Stimulated activated naive B cell treated with anti-CD40 and anti-IgM and Interleukin-4, amounts not matched to agents 10 μg/mL and 1 μg/mL and 100 μg/mL, for 72 hours (primary cell): ENCODE measurements around the gene SLC39A11.

Source experiments
- ATAC-seq, 2 donors: fragments of 150-1000 bp; cut with Tn5 transposase; replicated peaks; 2 replicates each; pipeline ENCODE4 v1.10.0; 2021; ENCODE audit warnings: moderate library complexity in 1 of 2
- DNase-seq: peaks from one replicate; pipeline ENCODE4 v3.0.0; 2021
- H3K27ac Mint-ChIP-seq: one replicate; pipeline ENCODE4 v1.8.0; 2022; ENCODE audit warnings: mild to moderate bottlenecking, mixed read lengths
- H3K27me3 Mint-ChIP-seq, 2 donors: one replicate each; pipeline ENCODE4 v1.8.0; 2022; ENCODE audit warnings: mixed read lengths in 2 of 2
- H3K36me3 Mint-ChIP-seq, 2 donors: one replicate each; pipeline ENCODE4 v1.8.0; 2022; ENCODE audit warnings: mixed read lengths in 2 of 2, mild to moderate bottlenecking in 1 of 2
- H3K4me1 Mint-ChIP-seq, 2 donors: one replicate each; pipeline ENCODE4 v1.8.0; 2022; ENCODE audit warnings: mixed read lengths in 2 of 2, mild to moderate bottlenecking in 1 of 2
- H3K4me3 Mint-ChIP-seq, 2 donors: one replicate each; pipeline ENCODE4 v1.8.0; 2022; ENCODE audit warnings: mild to moderate bottlenecking in 2 of 2, mixed read lengths in 2 of 2, moderate library complexity in 1 of 2
- H3K9me3 Mint-ChIP-seq, 2 donors: one replicate each; pipeline ENCODE4 v1.8.0; 2022; ENCODE audit warnings: mixed read lengths in 2 of 2, mild to moderate bottlenecking in 1 of 2

SLC39A11 gene

DNA sequence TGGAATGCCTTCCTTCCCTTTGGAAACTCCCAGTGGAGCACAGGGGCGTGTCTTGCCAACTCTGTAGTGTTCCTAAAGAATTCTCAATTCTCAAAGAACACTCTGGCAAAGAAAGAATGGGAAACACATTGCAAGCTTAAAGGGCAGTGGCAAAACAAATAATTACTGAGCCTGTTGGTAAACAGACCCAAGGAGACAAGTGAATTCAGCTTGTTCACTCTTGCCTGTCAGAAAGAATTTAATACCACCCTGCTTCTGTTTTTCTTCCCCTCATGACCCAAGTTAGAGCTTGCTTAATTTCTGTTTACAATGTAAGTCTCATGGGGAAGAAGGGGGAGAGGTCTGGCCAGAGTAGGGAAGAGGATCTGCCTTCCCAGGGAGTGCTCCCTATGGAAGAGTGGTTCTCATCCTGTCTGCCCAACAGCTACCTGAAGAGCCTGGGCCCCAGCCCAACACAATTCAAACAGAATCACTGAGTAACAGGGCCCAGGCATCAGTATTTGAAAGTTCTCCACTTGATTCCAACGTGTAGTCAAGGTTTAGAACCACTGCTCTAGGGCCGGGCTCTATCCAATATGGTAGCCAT lies 386.0 kb downstream of the SLC39A11 start:
- DNase-seq = no peak
- peaks cover 38 to 39% of the 10 kb centered on the region in 2 donors for H3K36me3 Mint-ChIP-seq
- H3K9me3 Mint-ChIP-seq = peaks cover 12 to 14% of the 10 kb centered on the region in 2 donors
- no peak overlapping the region for H3K27ac Mint-ChIP-seq
- ATAC-seq = no peak
- H3K27me3 Mint-ChIP-seq = no peaks in the 10 kb centered on the region
- peaks cover 3 to 10% of the 10 kb centered on the region in 2 donors for H3K4me1 Mint-ChIP-seq
- no peak overlapping the region for H3K4me3 Mint-ChIP-seq

GRCh38 chr17:72705905-72706395 lies 386.5 kb downstream of the SLC39A11 start:
- H3K9me3 Mint-ChIP-seq = peaks cover 12 to 13% of the 10 kb centered on the region in 2 donors
- no peak for DNase-seq
- no peak for ATAC-seq
- no peak overlapping the region for H3K4me3 Mint-ChIP-seq
- H3K4me1 Mint-ChIP-seq = peaks cover 3 to 7% of the 10 kb centered on the region in 2 donors
- H3K27me3 Mint-ChIP-seq = no peaks in the 10 kb centered on the region
- no peak overlapping the region for H3K27ac Mint-ChIP-seq
- peaks cover 37% of the 10 kb centered on the region in 2 donors for H3K36me3 Mint-ChIP-seq

DNA sequence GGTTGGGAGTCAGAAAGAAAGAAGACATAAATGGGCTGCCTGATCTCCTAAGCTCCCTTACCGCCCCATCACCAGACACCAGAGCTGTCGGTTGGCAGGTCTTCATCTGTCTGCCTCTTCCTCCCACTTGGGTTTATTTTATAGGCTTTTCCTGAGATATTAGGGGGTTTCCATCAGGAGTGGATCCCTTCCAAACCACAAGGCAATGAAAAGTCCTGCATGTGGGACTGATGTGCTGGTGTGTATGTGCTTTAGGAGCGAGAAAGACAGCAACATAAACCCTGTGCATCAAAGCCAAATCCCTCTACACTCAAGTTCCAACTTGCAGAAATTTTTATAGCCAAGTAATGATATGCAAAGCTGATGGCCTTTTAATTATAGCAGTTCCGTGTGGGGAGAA lies 389.5 kb downstream of the SLC39A11 start:
- ATAC-seq (no peak), DNase-seq (no peak)
- Mint-ChIP-seq H3K9me3 (peaks cover 14 to 17% of the 10 kb centered on the region in 2 donors), H3K27me3 (no peaks in the 10 kb centered on the region), H3K36me3 (peaks cover 30 to 38% of the 10 kb centered on the region in 2 donors), H3K4me3 (no peak overlapping the region), H3K27ac (no peak overlapping the region), H3K4me1 (peaks cover 0 to 6% of the 10 kb centered on the region in 2 donors)

DNA sequence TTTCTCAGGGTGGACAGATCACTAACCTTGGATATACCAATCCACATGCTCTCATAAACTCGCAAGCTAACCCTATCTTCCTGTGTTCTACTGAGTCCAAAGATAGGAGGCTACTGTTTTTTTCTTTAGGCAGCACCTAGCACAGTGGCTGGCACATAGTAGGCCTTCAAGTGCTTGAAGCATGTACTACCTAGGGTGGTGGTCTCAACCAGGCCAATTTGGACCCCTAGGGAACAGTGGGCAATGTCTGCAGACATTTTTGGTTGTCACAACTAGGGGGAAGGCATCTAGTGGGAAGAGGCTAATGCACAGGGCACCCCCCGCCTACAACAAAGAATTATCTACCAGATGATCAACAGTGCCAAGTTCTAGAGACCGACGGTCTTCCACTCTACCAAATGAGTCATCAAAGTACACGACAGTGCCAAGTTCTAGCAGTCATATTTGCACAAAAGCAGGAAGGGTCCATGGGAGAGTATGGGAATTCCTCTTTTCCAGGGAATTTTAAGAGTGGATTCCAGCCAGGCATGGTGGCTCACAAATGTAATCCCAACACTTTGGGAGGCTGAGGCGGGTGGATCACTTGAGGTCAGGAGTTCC lies 390.3 kb downstream of the SLC39A11 start:
- peaks cover 14 to 17% of the 10 kb centered on the region in 2 donors for H3K9me3 Mint-ChIP-seq
- H3K27me3 Mint-ChIP-seq = no peaks in the 10 kb centered on the region
- DNase-seq (no peak), ATAC-seq (no peak)
- peaks cover 0 to 6% of the 10 kb centered on the region in 2 donors for H3K4me1 Mint-ChIP-seq
- H3K4me3 Mint-ChIP-seq = no peak overlapping the region
- no peak overlapping the region for H3K27ac Mint-ChIP-seq
- H3K36me3 Mint-ChIP-seq = peaks cover 31 to 36% of the 10 kb centered on the region in 2 donors

- H3K27ac Mint-ChIP-seq = peak overlapping the region; percentile 14
- peaks cover 31 to 41% of the 10 kb centered on the region in 2 donors for H3K36me3 Mint-ChIP-seq
- H3K4me3 Mint-ChIP-seq = no peak overlapping the region
- DNase-seq (no peak), ATAC-seq (no peak)
- peaks cover 14 to 17% of the 10 kb centered on the region in 2 donors for H3K9me3 Mint-ChIP-seq
- no peaks in the 10 kb centered on the region for H3K27me3 Mint-ChIP-seq
- peaks cover 0 to 6% of the 10 kb centered on the region in 2 donors for H3K4me1 Mint-ChIP-seq
These were observed 392.3 kb downstream of the SLC39A11 start for GRCh38 chr17:72700226-72700625.

DNA sequence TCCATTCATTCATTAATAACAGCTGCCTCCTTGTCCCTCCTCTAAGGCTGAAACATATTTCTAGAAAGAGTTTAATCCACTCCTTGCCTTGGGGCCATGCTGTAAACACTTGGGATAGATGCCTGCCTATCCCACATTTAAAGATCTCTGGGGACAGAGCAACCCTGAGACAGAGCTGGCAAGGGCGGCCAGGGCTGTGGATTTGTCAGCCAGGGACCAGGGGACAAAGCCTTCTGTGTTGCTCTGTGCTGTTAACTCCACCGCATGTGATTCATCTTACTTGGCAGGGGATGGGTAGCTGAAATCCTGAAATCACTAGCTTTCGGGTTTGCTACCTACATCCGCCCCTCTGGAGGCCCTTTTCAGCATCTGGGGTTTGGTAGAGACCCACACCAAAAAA lies 392.9 kb downstream of the SLC39A11 start:
- Mint-ChIP-seq H3K27ac (no peak overlapping the region), H3K4me3 (no peak overlapping the region), H3K27me3 (no peaks in the 10 kb centered on the region), H3K36me3 (peaks cover 33 to 47% of the 10 kb centered on the region in 2 donors), H3K9me3 (peaks cover 14 to 15% of the 10 kb centered on the region in 2 donors), H3K4me1 (peaks cover 0 to 6% of the 10 kb centered on the region in 2 donors)
- ATAC-seq (no peak), DNase-seq (no peak)

DNA sequence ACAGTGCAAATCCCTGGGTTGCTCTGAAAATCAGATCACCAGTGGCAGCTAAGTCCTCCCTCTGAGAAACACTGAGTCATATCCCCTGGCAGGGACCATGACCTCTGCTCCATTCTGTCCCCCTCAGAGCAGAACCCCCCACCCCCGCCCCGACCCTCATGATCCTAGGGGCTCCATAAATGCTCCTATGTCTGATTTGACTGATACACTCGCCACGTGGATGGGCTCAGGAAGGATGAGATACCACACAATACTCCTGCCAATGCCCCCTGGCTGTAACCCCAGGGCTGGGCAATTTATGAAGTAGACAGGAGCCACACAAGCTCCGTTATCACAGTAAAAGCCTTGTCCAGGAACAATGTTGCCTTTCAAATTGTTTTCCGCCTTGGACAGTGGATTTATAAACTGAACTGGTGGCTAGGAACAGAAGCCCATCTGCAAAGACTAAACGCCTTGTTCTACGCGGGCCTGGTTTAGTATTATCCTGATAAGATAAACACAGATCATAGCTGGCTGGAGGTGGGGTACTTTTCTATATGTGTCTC lies 394.8 kb downstream of the SLC39A11 start:
- H3K36me3 Mint-ChIP-seq = peaks cover 33 to 51% of the 10 kb centered on the region in 2 donors
- no peak overlapping the region for H3K27ac Mint-ChIP-seq
- no peak overlapping the region for H3K4me3 Mint-ChIP-seq
- H3K27me3 Mint-ChIP-seq = no peaks in the 10 kb centered on the region
- H3K4me1 Mint-ChIP-seq = peaks cover 0 to 6% of the 10 kb centered on the region in 2 donors
- peaks cover 14 to 15% of the 10 kb centered on the region in 2 donors for H3K9me3 Mint-ChIP-seq
- no peak for DNase-seq
- ATAC-seq = no peak

DNA sequence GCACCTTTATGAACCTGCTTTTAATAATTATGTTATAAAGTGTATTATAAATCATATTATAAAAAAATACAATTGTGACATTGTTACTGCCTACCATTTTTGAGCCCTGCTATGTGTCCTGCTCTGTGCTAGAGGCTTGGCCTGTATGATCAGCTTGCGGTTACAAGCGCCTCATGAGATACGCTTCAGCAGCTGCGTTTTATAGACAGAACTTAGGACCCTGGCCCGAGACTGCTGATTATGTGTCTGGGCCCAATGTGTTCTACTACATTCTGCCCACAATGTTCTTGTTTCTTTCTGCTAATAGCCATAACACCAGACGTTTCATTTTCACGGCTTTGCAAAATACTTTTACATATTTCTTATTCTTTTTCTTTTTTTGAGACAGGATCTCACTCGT lies 395.8 kb downstream of the SLC39A11 start:
- no peak overlapping the region for H3K27ac Mint-ChIP-seq

DNA sequence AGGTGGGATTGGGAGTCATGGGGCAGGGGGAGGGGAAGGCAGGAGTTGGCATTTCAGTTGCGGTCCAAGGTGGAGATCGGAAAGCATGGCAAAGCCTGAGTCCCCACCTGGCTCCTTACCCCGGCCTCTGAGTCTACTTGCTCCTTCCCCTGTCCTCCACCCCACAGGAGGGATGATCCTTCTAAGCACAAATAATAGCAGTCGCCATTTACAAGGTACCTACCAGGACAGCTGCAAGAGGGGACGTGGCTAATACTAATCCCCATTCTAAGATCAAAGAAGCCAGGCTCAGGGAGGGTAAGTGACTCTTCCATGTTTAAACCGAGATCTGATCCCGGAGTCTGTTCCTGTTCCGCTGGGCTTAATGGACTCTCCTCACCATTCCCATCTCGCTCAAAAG lies 396.3 kb downstream of the SLC39A11 start:
- Mint-ChIP-seq H3K4me1 (peaks cover 0 to 3% of the 10 kb centered on the region in 2 donors), H3K27me3 (no peaks in the 10 kb centered on the region), H3K36me3 (peaks cover 30 to 49% of the 10 kb centered on the region in 2 donors), H3K9me3 (peaks cover 13% of the 10 kb centered on the region in 2 donors), H3K4me3 (no peak overlapping the region), H3K27ac (no peak overlapping the region)
- DNase-seq = no peak
- ATAC-seq = no peak

More for the DNA sequence above, 395.8 kb downstream of the SLC39A11 start:
- no peaks in the 10 kb centered on the region for H3K27me3 Mint-ChIP-seq
- H3K36me3 Mint-ChIP-seq = peaks cover 31 to 51% of the 10 kb centered on the region in 2 donors
- peaks cover 0 to 3% of the 10 kb centered on the region in 2 donors for H3K4me1 Mint-ChIP-seq
- no peak overlapping the region for H3K4me3 Mint-ChIP-seq
- peaks cover 13 to 14% of the 10 kb centered on the region in 2 donors for H3K9me3 Mint-ChIP-seq
- DNase-seq (no peak), ATAC-seq (no peak)

DNA sequence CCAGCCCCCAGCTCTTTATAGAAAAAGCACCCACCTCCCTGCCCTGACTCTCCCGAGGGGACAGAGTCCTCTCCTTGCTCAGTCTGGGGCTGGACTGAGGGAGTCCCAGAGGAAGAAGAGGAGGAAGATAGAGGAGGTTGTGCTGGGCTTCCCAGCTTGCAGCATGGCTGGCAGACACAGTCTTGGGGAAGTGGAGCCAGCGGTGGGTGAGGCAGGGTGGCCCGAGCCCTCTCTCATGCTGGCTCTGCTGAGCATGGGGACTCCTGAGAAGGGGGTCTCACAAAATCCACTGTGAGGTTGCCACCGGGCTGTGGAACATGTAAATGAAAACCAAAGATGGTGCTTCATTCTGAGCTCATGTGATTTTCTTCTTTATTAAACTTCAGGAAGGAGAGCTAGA lies 398.5 kb downstream of the SLC39A11 start:
- peaks cover 0 to 2% of the 10 kb centered on the region in 2 donors for H3K9me3 Mint-ChIP-seq
- H3K36me3 Mint-ChIP-seq = peaks cover 17 to 39% of the 10 kb centered on the region in 2 donors
- H3K4me1 Mint-ChIP-seq = peaks cover 0 to 3% of the 10 kb centered on the region in 2 donors
- H3K27ac Mint-ChIP-seq = no peak overlapping the region
- H3K27me3 Mint-ChIP-seq = no peaks in the 10 kb centered on the region
- DNase-seq = no peak
- ATAC-seq = no peak
- no peak overlapping the region for H3K4me3 Mint-ChIP-seq

DNA sequence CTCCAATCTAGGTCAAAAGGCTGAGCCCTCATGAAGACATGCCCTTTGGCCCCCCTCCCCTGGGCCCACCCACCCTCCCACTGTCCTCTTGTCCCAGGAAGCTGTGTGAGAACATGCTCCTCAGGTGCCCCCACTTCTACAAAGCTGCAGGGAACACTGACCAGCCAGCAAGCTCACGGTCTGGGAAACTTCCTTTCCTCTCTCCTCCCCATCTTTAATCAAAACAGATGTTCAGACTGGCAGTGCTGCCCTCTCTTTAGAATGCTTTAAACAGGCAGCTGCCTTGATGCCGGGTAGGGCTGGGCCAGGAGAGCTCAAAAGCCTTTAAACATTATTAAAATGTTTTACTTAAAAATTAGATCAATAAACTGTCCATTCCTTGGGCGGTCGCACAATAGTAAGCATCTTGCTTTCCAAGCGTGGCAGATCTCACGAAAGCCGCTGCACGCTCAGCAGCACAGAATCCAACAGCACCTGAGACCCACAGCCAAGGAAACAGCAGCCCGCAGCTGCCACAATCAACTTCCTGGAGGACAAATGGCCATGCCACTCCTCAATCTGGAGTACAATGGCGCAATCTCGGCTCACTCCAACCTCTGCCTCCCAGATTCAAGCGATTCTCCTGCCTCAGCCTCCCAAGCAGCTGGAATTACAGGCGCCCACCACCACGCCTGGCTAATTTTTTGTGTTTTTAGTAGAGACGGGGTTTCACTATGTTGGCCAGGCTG lies 399.2 kb downstream of the SLC39A11 start:
- H3K27me3 Mint-ChIP-seq = no peaks in the 10 kb centered on the region
- no peak for ATAC-seq

DNA sequence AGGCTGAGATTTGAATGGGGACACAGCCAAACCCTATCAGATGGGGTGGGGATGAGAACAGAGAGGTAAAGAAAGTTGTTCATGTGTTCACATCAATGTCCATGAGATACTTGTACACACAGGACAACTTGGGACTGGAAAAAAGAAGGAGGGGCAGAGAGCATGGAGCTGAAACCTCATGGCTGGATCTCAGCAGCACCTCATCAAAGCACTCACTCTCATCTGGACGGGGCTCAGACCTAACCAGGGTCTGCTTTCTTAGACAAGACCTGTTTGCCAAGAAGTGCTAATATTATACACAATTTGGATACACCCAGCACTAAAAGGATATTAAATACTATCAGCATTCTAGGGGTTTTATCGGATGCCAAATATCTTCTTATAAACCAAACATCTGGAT lies 399.8 kb downstream of the SLC39A11 start:
- H3K4me1 Mint-ChIP-seq = peaks cover 0 to 3% of the 10 kb centered on the region in 2 donors
- DNase-seq (no peak), ATAC-seq (no peak)
- peaks cover 0 to 2% of the 10 kb centered on the region in 2 donors for H3K9me3 Mint-ChIP-seq
- H3K4me3 Mint-ChIP-seq = no peak overlapping the region
- peaks cover 17 to 39% of the 10 kb centered on the region in 2 donors for H3K36me3 Mint-ChIP-seq
- H3K27me3 Mint-ChIP-seq = no peaks in the 10 kb centered on the region
- no peak overlapping the region for H3K27ac Mint-ChIP-seq

More for the DNA sequence above, 399.2 kb downstream of the SLC39A11 start:
- no peak for DNase-seq
- Mint-ChIP-seq H3K36me3 (peaks cover 17 to 39% of the 10 kb centered on the region in 2 donors), H3K4me1 (peaks cover 0 to 3% of the 10 kb centered on the region in 2 donors), H3K27ac (no peak overlapping the region), H3K9me3 (peaks cover 0 to 2% of the 10 kb centered on the region in 2 donors), H3K4me3 (no peak overlapping the region)

DNA sequence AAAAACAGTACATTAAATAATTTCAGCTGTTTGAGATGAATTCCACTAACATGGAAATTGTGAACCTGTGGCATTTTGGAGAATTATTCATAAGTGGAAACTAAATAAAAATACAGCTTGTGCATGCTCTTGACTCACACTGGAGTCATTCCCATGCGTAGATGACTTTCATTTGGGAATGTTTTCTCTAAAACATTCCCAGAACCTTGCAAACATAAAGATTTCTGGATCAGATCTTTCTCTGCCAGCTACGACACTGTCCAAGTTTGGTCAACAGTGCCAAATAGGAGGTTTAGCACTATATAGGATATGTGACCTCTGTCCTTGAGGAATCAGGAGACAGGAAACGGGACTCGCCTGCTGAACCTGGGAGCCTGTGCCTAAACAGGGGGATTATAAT lies 400.9 kb downstream of the SLC39A11 start:
- Mint-ChIP-seq H3K27me3 (no peaks in the 10 kb centered on the region), H3K4me1 (peaks cover 0 to 3% of the 10 kb centered on the region in 2 donors), H3K9me3 (peaks cover 0 to 2% of the 10 kb centered on the region in 2 donors), H3K27ac (no peak overlapping the region), H3K4me3 (no peak overlapping the region), H3K36me3 (peaks cover 14 to 36% of the 10 kb centered on the region in 2 donors)
- ATAC-seq (no peak), DNase-seq (no peak)

DNA sequence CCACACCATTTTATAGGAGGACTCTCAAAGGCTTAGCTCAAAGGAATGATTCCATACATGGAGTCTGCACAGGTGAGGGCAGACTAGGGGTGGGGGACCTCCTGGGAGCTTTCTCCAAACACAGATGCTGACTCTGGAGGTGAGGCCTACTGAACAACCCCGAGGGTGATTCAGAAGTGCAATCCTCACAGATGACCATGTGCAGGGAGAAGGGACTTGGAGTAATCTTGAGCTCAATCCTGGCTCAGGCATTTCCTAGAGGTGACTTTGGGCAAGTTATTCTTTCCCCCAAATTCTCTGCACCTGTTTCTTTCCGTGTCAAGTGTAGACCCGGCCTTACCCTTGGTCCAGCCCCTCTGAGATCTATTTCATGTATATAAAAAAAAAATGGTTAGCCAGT lies 401.5 kb downstream of the SLC39A11 start:
- Mint-ChIP-seq H3K4me1 (peaks cover 0 to 3% of the 10 kb centered on the region in 2 donors), H3K36me3 (peaks cover 15 to 36% of the 10 kb centered on the region in 2 donors), H3K4me3 (no peak overlapping the region), H3K27me3 (no peaks in the 10 kb centered on the region), H3K9me3 (peaks cover 0 to 2% of the 10 kb centered on the region in 2 donors), H3K27ac (no peak overlapping the region)
- no peak for DNase-seq
- ATAC-seq = no peak
